ENCODE data around the gene PALM. TPM values are rescaled to one million over a fixed set of nuclear protein-coding genes. Genes with fewer than 3 reads are reported as not detected.

Gene PALM
- total RNA-seq, 1 experiment from 2014 or later = 10.8 TPM

GRCh38 chr19:703329-703650, 5.4 kb upstream of the PALM start:
- Histone ChIP-seq H4K20me1 (ENCODE audit: low read length) (no peaks in the 10 kb centered on the region), H3K79me2 (ENCODE audit: low read length) (no peaks in the 10 kb centered on the region), H3F3A (ENCODE audit: low read length, unreplicated experiment) (no peaks in the 10 kb centered on the region), H3K9me3 (ENCODE audit: low read length) (no peaks in the 10 kb centered on the region), H3K9me2 (replicated peaks; ENCODE audit: low read length) (no peaks in the 10 kb centered on the region), H3K27me3 (ENCODE audit: low read length) (no peaks in the 10 kb centered on the region), H3K36me3 (ENCODE audit: low read depth, low read length) (no peaks in the 10 kb centered on the region), H2AFZ (ENCODE audit: low read length) (no peak overlapping the region), H3K4me3 (ENCODE audit: low read length) (no peak overlapping the region), H3K27ac (ENCODE audit: low read length) (no peak overlapping the region), H3K9ac (ENCODE audit: low read length) (no peak overlapping the region), H3K4me2 (ENCODE audit: low read length) (no peak overlapping the region), H3K4me1 (ENCODE audit: insufficient read depth, low read length) (no peaks in the 10 kb centered on the region)
- ATAC-seq (no peak), DNase-seq (no peak)
- intact Hi-C loops (cut with micrococcal nuclease) = no loop called here
- POLR2A ChIA-PET (ENCODE audit: unreplicated experiment) = no interaction called here
- TF ChIP-seq EZH2phosphoT487 (IDR thresholded peaks at IDR 0.05; ENCODE audit: borderline replicate concordance, low read length) (no peak), CTCF (conservative IDR thresholded peaks at IDR 0.05; ENCODE audit: low read depth, low read length) (no peak), EZH2 (IDR thresholded peaks at IDR 0.05; ENCODE audit: low read length, unreplicated experiment) (no peak)
- CTCF ChIA-PET = no interaction called here
- BruUV-seq (replicated peaks) = no TSS peak

- H3K36me3 ChIP-seq (ENCODE audit: low read depth, low read length) = no peaks in the 10 kb centered on the region
- no TSS peak for BruUV-seq (replicated peaks)
- H3K4me3 ChIP-seq (ENCODE audit: low read length) = no peak overlapping the region
- H2AFZ ChIP-seq (ENCODE audit: low read length) = no peak overlapping the region
- no peak overlapping the region for H3K9ac ChIP-seq (ENCODE audit: low read length)
- H3K4me2 ChIP-seq (ENCODE audit: low read length) = no peak overlapping the region
- POLR2A ChIA-PET (ENCODE audit: unreplicated experiment) = no interaction called here
- no peaks in the 10 kb centered on the region for H3K4me1 ChIP-seq (ENCODE audit: insufficient read depth, low read length)
- H3K27ac ChIP-seq (ENCODE audit: low read length) = no peak overlapping the region
- CTCF ChIA-PET = no interaction called here
- no peaks in the 10 kb centered on the region for H3K79me2 ChIP-seq (ENCODE audit: low read length)
- DNase-seq (peak; percentile 57), ATAC-seq (peak; percentile 58)
- intact Hi-C loops (cut with micrococcal nuclease) = no loop called here
- TF ChIP-seq EZH2 (IDR thresholded peaks at IDR 0.05; ENCODE audit: low read length, unreplicated experiment) (no peak), CTCF (conservative IDR thresholded peaks at IDR 0.05; ENCODE audit: low read depth, low read length) (no peak), EZH2phosphoT487 (IDR thresholded peaks at IDR 0.05; ENCODE audit: borderline replicate concordance, low read length) (no peak)
- H3F3A ChIP-seq (ENCODE audit: low read length, unreplicated experiment) = no peaks in the 10 kb centered on the region
- H3K27me3 ChIP-seq (ENCODE audit: low read length) = no peaks in the 10 kb centered on the region
- H3K9me2 ChIP-seq (replicated peaks; ENCODE audit: low read length) = no peaks in the 10 kb centered on the region
- H4K20me1 ChIP-seq (ENCODE audit: low read length) = no peaks in the 10 kb centered on the region
- no peaks in the 10 kb centered on the region for H3K9me3 ChIP-seq (ENCODE audit: low read length)
Observed at GRCh38 chr19:703651-704446, 4.9 kb upstream of the PALM start.

GRCh38 chr19:704447-704741, 4.3 kb upstream of the PALM start:
- H3K27ac ChIP-seq (ENCODE audit: low read length) = no peak overlapping the region
- no peaks in the 10 kb centered on the region for H3K27me3 ChIP-seq (ENCODE audit: low read length)
- H3K36me3 ChIP-seq (ENCODE audit: low read depth, low read length) = no peaks in the 10 kb centered on the region
- POLR2A ChIA-PET (ENCODE audit: unreplicated experiment) = no interaction called here
- intact Hi-C loops (cut with micrococcal nuclease) = no loop called here
- H3K9ac ChIP-seq (ENCODE audit: low read length) = no peak overlapping the region
- H4K20me1 ChIP-seq (ENCODE audit: low read length) = no peaks in the 10 kb centered on the region
- no peak for DNase-seq
- H3K79me2 ChIP-seq (ENCODE audit: low read length) = no peaks in the 10 kb centered on the region
- BruUV-seq (replicated peaks) = no TSS peak
- H3K4me2 ChIP-seq (ENCODE audit: low read length) = no peak overlapping the region
- no peak overlapping the region for H3K4me3 ChIP-seq (ENCODE audit: low read length)
- no peaks in the 10 kb centered on the region for H3K9me3 ChIP-seq (ENCODE audit: low read length)
- no peaks in the 10 kb centered on the region for H3K9me2 ChIP-seq (replicated peaks; ENCODE audit: low read length)
- CTCF ChIA-PET = no interaction called here
- TF ChIP-seq CTCF (conservative IDR thresholded peaks at IDR 0.05; ENCODE audit: low read depth, low read length) = no peak
- TF ChIP-seq EZH2 (IDR thresholded peaks at IDR 0.05; ENCODE audit: low read length, unreplicated experiment) = no peak
- no peak for TF ChIP-seq EZH2phosphoT487 (IDR thresholded peaks at IDR 0.05; ENCODE audit: borderline replicate concordance, low read length)
- H3F3A ChIP-seq (ENCODE audit: low read length, unreplicated experiment) = no peaks in the 10 kb centered on the region
- ATAC-seq = no peak
- no peak overlapping the region for H2AFZ ChIP-seq (ENCODE audit: low read length)
- H3K4me1 ChIP-seq (ENCODE audit: insufficient read depth, low read length) = no peaks in the 10 kb centered on the region

All from PC-3 (cell line).